ENCODE results near the gene PPP2R5D.
"Not testable (repeated sequence)": the region's sequence is repeated elsewhere in the genome, so short reads cannot be mapped to it uniquely, and the experiment has no call there.

The PPP2R5D gene

GRCh38 chr6:42988486-42989020 is 4.2 kb downstream of the PPP2R5D start:
- DNase-seq (ENCODE audit: extremely low read depth in 1 of 2, low read depth in 1 of 2): no peak

GRCh38 chr6:42989923-42990322 is 5.6 kb downstream of the PPP2R5D start:
- DNase-seq (ENCODE audit: extremely low read depth in 1 of 2, low read depth in 1 of 2): no peak

GRCh38 chr6:42993445-42993844 is 9.1 kb downstream of the PPP2R5D start:
- no peak for DNase-seq (ENCODE audit: extremely low read depth in 1 of 2, low read depth in 1 of 2)

- DNase-seq (ENCODE audit: extremely low read depth in 1 of 2, low read depth in 1 of 2): no peak
Measured at GRCh38 chr6:42996513-42996912, 12.1 kb downstream of the PPP2R5D start.

GRCh38 chr6:42998205-42998604 is 13.8 kb downstream of the PPP2R5D start:
- not testable (repeated sequence) for DNase-seq (ENCODE audit: extremely low read depth in 1 of 2, low read depth in 1 of 2)

GRCh38 chr6:43001843-43002242 is 17.5 kb downstream of the PPP2R5D start:
- DNase-seq (ENCODE audit: extremely low read depth in 1 of 2, low read depth in 1 of 2): no peak

GRCh38 chr6:43005844-43006243 is 21.5 kb downstream of the PPP2R5D start:
- DNase-seq (ENCODE audit: extremely low read depth in 1 of 2, low read depth in 1 of 2): no peak

GRCh38 chr6:43006251-43006650 is 21.9 kb downstream of the PPP2R5D start:
- no peak for DNase-seq (ENCODE audit: extremely low read depth in 1 of 2, low read depth in 1 of 2)

- no peak for DNase-seq (ENCODE audit: extremely low read depth in 1 of 2, low read depth in 1 of 2)
Measured at GRCh38 chr6:43007126-43007525, 22.8 kb downstream of the PPP2R5D start.

GRCh38 chr6:43009124-43009523 is 24.8 kb downstream of the PPP2R5D start:
- DNase-seq (ENCODE audit: extremely low read depth in 1 of 2, low read depth in 1 of 2): no peak

GRCh38 chr6:43011207-43011606 is 26.8 kb downstream of the PPP2R5D start:
- no peak for DNase-seq (ENCODE audit: extremely low read depth in 1 of 2, low read depth in 1 of 2)

- DNase-seq (ENCODE audit: extremely low read depth in 1 of 2, low read depth in 1 of 2): no peak
Measured at GRCh38 chr6:43012364-43012763, 28.0 kb downstream of the PPP2R5D start.

- DNase-seq (ENCODE audit: extremely low read depth in 1 of 2, low read depth in 1 of 2): no peak
Measured at GRCh38 chr6:43013097-43013842, 28.9 kb downstream of the PPP2R5D start.

GRCh38 chr6:43013843-43014433 is 29.6 kb downstream of the PPP2R5D start, which contains the start of the genes KLHDC3 and MEA1:
TSS of gene KLHDC3 (plus strand) at chr6:43014249. CDS start at chr6:43017193, 2,944 bp downstream.
TSS of gene MEA1 (minus strand) at chr6:43013946. CDS start at chr6:43013813, 133 bp downstream.
- DNase-seq (ENCODE audit: extremely low read depth in 1 of 2, low read depth in 1 of 2): peak; percentile 98 to 99

- no peak for DNase-seq (ENCODE audit: extremely low read depth in 1 of 2, low read depth in 1 of 2)
Measured at GRCh38 chr6:43014434-43014909, 30.1 kb downstream of the PPP2R5D start.

GRCh38 chr6:43016176-43016942 is 32.0 kb downstream of the PPP2R5D start:
- no peak for DNase-seq (ENCODE audit: extremely low read depth in 1 of 2, low read depth in 1 of 2)

GRCh38 chr6:43016943-43017334 is 32.6 kb downstream of the PPP2R5D start:
- DNase-seq (ENCODE audit: extremely low read depth in 1 of 2, low read depth in 1 of 2): no peak

GRCh38 chr6:43019152-43019551 is 34.8 kb downstream of the PPP2R5D start:
- DNase-seq (ENCODE audit: extremely low read depth in 1 of 2, low read depth in 1 of 2): no peak

GRCh38 chr6:43020052-43020705 is 35.8 kb downstream of the PPP2R5D start:
- no peak for DNase-seq (ENCODE audit: extremely low read depth in 1 of 2, low read depth in 1 of 2)

- DNase-seq (ENCODE audit: extremely low read depth in 1 of 2, low read depth in 1 of 2): no peak
Measured at GRCh38 chr6:43020847-43021246, 36.5 kb downstream of the PPP2R5D start.
